DMS114 treated with DMSO at 0.1 percent for 48 hours (cell line): ENCODE data around the gene MNAT1.
"Not testable (repeated sequence)": the region's sequence is repeated elsewhere in the genome, so short reads cannot be mapped to it uniquely, and the experiment has no call there.

Source experiments
- DNase-seq: peaks from one replicate; lab custom pipeline; 2025; ENCODE audit not compliant: unreplicated experiment; lab: John Stamatoyannopoulos, UW

MNAT1 gene

GRCh38 chr14:60878121-60878520, 143.6 kb downstream of the MNAT1 start:
- no peak for DNase-seq

GRCh38 chr14:60878536-60878935, 144.0 kb downstream of the MNAT1 start:
- no peak for DNase-seq

GRCh38 chr14:60882219-60882618, 147.7 kb downstream of the MNAT1 start:
- DNase-seq: no peak

GRCh38 chr14:60884134-60884533, 149.6 kb downstream of the MNAT1 start:
- DNase-seq: no peak

- DNase-seq: not testable (repeated sequence)
These were observed 156.1 kb downstream of the MNAT1 start for GRCh38 chr14:60890636-60891035.

- DNase-seq: no peak
These were observed 159.3 kb downstream of the MNAT1 start for GRCh38 chr14:60893911-60894310.

GRCh38 chr14:60904381-60904780, 169.8 kb downstream of the MNAT1 start:
- DNase-seq: no peak

GRCh38 chr14:60905923-60906322, 171.4 kb downstream of the MNAT1 start:
- no peak for DNase-seq

GRCh38 chr14:60915781-60916180, 181.2 kb downstream of the MNAT1 start:
- no peak for DNase-seq

- DNase-seq: no peak
These were observed 187.5 kb downstream of the MNAT1 start for GRCh38 chr14:60922050-60922449.

GRCh38 chr14:60925286-60925685, 190.7 kb downstream of the MNAT1 start:
- DNase-seq: no peak

- no peak for DNase-seq
These were observed 191.4 kb downstream of the MNAT1 start for GRCh38 chr14:60926002-60926401.

- DNase-seq: no peak
These were observed 196.7 kb downstream of the MNAT1 start for GRCh38 chr14:60931218-60931617.

GRCh38 chr14:60933920-60934655, 199.5 kb downstream of the MNAT1 start:
- no peak for DNase-seq

GRCh38 chr14:60935319-60935718, 200.8 kb downstream of the MNAT1 start:
- no peak for DNase-seq

GRCh38 chr14:60943637-60944032, 209.1 kb downstream of the MNAT1 start:
- no peak for DNase-seq

- DNase-seq: no peak
These were observed 209.6 kb downstream of the MNAT1 start for GRCh38 chr14:60944204-60944603.

GRCh38 chr14:60945984-60946383, 211.4 kb downstream of the MNAT1 start:
- no peak for DNase-seq

- no peak for DNase-seq
These were observed 212.2 kb downstream of the MNAT1 start for GRCh38 chr14:60946773-60947172.

GRCh38 chr14:60951776-60952435, 217.3 kb downstream of the MNAT1 start:
- no peak for DNase-seq

- DNase-seq: no peak
These were observed 221.6 kb downstream of the MNAT1 start for GRCh38 chr14:60956202-60956601.

- no peak for DNase-seq
These were observed 222.1 kb downstream of the MNAT1 start for GRCh38 chr14:60956632-60957031.

- DNase-seq: no peak
These were observed 223.6 kb downstream of the MNAT1 start for GRCh38 chr14:60958146-60958545.
